ENCODE results near the gene MMP24. TPM values are rescaled to one million over a fixed set of nuclear protein-coding genes. Genes with fewer than 3 reads are reported as not detected.

The MMP24 gene
- total and polyA plus RNA-seq, 2 of the 13 experiments (the other 11 are each of a cell fraction or from before 2014, with no cell fraction given), result 0.29 to 0.35 TPM

DNA sequence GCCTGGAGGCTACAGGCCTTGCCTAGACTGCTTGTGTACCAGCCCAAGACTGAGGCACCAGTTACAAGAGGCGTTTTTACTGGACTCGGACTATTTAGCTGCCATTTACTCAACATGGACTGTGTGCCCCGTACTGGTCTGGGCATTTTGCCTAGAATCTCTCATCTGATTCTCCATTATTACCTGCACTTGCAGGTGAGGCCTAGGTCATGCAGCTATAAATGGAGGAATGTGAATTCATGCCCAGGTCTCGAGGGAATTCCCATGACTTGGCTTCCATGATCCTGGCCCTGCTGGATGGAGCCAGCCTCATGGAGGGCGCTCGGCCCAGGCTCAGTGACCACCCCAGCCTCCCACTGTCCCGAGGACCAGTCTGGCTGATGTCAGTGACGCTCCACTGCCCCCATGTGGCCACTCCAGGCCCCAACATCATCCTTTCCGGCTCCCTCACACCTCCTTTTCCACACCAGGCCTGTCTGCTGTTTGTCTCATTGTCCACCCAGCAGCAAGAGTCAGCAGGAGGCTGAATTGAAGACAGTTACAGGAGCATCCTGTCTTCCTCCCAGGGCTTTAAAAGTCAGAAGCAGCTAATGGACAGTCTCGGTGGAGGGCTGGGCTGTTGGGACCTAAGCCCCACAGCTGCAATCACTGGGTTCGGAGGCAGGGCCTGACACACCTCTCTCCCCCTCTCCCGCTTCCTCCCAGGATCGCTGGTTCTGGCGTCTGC lies 42.7 kb downstream of the MMP24 start (continued):
- no peak; the same call in 1 of the 2 replicates for TF ChIP-seq ZNF572 (CRISPR knock-in tag; IDR thresholded peaks at IDR 0.05)
- no peak for TF ChIP-seq ZNF234 (CRISPR knock-in tag; conservative IDR thresholded peaks at IDR 0.05)
- TF ChIP-seq, protein P1, sequence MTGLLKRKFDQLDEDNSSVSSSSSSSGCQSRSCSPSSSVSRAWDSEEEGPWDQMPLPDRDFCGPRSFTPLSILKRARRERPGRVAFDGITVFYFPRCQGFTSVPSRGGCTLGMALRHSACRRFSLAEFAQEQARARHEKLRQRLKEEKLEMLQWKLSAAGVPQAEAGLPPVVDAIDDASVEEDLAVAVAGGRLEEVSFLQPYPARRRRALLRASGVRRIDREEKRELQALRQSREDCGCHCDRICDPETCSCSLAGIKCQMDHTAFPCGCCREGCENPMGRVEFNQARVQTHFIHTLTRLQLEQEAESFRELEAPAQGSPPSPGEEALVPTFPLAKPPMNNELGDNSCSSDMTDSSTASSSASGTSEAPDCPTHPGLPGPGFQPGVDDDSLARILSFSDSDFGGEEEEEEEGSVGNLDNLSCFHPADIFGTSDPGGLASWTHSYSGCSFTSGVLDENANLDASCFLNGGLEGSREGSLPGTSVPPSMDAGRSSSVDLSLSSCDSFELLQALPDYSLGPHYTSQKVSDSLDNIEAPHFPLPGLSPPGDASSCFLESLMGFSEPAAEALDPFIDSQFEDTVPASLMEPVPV (CRISPR knock-in tag; IDR thresholded peaks at IDR 0.05), result no peak
- no peak for TF ChIP-seq CENPT (CRISPR knock-in tag; IDR thresholded peaks at IDR 0.05; ENCODE audit: low read depth)
- peak; percentile 79 for TF ChIP-seq ZNF407 (CRISPR knock-in tag; IDR thresholded peaks at IDR 0.05; ENCODE audit: not compliant biosample characterization)
- TF ChIP-seq AGO1 (IDR thresholded peaks at IDR 0.05; ENCODE audit: low read depth, low read length, poor library complexity, severe bottlenecking), result peak; percentile 58
- no peak for TF ChIP-seq IKZF4 (CRISPR knock-in tag; IDR thresholded peaks at IDR 0.05; ENCODE audit: borderline replicate concordance, low read depth, not compliant biosample characterization)
- TF ChIP-seq ZBTB43 (CRISPR knock-in tag; conservative IDR thresholded peaks at IDR 0.05), result no peak
- TF ChIP-seq, protein P2, sequence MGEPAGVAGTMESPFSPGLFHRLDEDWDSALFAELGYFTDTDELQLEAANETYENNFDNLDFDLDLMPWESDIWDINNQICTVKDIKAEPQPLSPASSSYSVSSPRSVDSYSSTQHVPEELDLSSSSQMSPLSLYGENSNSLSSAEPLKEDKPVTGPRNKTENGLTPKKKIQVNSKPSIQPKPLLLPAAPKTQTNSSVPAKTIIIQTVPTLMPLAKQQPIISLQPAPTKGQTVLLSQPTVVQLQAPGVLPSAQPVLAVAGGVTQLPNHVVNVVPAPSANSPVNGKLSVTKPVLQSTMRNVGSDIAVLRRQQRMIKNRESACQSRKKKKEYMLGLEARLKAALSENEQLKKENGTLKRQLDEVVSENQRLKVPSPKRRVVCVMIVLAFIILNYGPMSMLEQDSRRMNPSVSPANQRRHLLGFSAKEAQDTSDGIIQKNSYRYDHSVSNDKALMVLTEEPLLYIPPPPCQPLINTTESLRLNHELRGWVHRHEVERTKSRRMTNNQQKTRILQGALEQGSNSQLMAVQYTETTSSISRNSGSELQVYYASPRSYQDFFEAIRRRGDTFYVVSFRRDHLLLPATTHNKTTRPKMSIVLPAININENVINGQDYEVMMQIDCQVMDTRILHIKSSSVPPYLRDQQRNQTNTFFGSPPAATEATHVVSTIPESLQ (CRISPR knock-in tag; conservative IDR thresholded peaks at IDR 0.05), result no peak
- TF ChIP-seq, protein P3, sequence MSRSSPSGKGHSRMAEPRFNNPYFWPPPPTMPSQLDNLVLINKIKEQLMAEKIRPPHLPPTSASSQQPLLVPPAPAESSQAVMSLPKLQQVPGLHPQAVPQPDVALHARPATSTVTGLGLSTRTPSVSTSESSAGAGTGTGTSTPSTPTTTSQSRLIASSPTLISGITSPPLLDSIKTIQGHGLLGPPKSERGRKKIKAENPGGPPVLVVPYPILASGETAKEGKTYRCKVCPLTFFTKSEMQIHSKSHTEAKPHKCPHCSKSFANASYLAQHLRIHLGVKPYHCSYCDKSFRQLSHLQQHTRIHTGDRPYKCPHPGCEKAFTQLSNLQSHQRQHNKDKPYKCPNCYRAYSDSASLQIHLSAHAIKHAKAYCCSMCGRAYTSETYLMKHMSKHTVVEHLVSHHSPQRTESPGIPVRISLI (CRISPR knock-in tag; IDR thresholded peaks at IDR 0.05; ENCODE audit: borderline replicate concordance), result peak; percentile 58; the same call in 1 of the 2 replicates
- TF ChIP-seq ZNF354B (CRISPR knock-in tag; IDR thresholded peaks at IDR 0.05), result no peak
- TF ChIP-seq DDIT3 (CRISPR knock-in tag; IDR thresholded peaks at IDR 0.05), result no peak

Measured in HepG2 (cell line).